Testis (tissue), 2 donors: ENCODE data around the gene NEURL1B.
"Not testable (repeated sequence)": the region's sequence is repeated elsewhere in the genome, so short reads cannot be mapped to it uniquely, and the experiment has no call there.

Experiments used
- POLR2A ChIP-seq: fragments of 450-650 bp; IDR thresholded peaks from one replicate; pipeline ENCODE4 v1.6.1; 2017; ENCODE audit warnings: antibody characterized with exemption, mild to moderate bottlenecking, moderate library complexity
- TF ChIP-seq, protein P1 (sequence below), 3 experiments: fragments of 450-650 bp in 2 of 3; fragments of 200-600 bp in 1 of 3; sonication (generic) in 1 of 3; IDR thresholded peaks; one replicate each; pipeline ENCODE4 v1.5.1; 2016 to 2019; ENCODE audit warnings: antibody characterized with exemption in 3 of 3, mild to moderate bottlenecking in 2 of 3, moderate library complexity in 1 of 3

DNA sequence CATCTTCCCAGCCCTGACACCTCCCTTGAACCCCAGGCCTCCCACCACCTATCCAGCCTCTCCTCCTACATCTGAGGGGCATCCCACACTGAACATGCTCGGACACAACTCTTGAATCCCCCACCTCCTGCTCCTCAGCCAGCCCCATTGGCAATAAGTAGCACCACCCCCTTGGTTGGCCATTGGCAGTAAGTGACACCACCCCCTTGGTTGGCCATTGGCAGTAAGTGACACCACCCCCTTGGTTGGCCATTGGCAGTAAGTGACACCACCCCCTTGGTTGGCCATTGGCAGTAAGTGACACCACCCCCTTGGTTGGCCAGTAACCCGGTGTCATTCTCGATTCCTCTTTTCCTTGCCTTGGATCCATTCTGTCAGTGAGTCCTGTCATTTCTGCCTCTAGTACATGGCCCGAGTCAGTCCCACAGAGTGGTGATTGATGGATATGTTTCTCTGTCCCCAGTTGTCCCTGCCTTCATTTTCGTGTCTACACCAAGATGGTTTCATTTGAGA is 37.4 kb downstream of the NEURL1B start:
- TF ChIP-seq, protein P1, sequence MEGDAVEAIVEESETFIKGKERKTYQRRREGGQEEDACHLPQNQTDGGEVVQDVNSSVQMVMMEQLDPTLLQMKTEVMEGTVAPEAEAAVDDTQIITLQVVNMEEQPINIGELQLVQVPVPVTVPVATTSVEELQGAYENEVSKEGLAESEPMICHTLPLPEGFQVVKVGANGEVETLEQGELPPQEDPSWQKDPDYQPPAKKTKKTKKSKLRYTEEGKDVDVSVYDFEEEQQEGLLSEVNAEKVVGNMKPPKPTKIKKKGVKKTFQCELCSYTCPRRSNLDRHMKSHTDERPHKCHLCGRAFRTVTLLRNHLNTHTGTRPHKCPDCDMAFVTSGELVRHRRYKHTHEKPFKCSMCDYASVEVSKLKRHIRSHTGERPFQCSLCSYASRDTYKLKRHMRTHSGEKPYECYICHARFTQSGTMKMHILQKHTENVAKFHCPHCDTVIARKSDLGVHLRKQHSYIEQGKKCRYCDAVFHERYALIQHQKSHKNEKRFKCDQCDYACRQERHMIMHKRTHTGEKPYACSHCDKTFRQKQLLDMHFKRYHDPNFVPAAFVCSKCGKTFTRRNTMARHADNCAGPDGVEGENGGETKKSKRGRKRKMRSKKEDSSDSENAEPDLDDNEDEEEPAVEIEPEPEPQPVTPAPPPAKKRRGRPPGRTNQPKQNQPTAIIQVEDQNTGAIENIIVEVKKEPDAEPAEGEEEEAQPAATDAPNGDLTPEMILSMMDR (IDR thresholded peaks at IDR 0.05): not testable (repeated sequence)
- TF ChIP-seq POLR2A: not testable (repeated sequence)
